Middle frontal gyrus (tissue), 1 donor: ENCODE measurements around the gene MYO1B.

Experiments
- DNase-seq: peaks from one replicate; pipeline ENCODE4 v3.0.0-alpha.2; 2015; ENCODE audit warnings: low spot score; ENCODE audit errors: extremely low spot score

Gene MYO1B

GRCh38 chr2:191245046-191245868 lies at the start of gene MYO1B:
MYO1B (plus strand) TSS chr2:191245404; CDS start chr2:191276896, 31,492 bp downstream.
- no peak for DNase-seq

GRCh38 chr2:191197096-191197495 lies 48.1 kb upstream of the MYO1B start:
- DNase-seq: no peak

GRCh38 chr2:191198271-191198670 lies 46.9 kb upstream of the MYO1B start:
- DNase-seq: no peak

- no peak for DNase-seq
These were observed 45.2 kb upstream of the MYO1B start for GRCh38 chr2:191199929-191200512.

- no peak for DNase-seq
These were observed 44.3 kb upstream of the MYO1B start for GRCh38 chr2:191200910-191201309.

GRCh38 chr2:191202209-191202721 lies 42.9 kb upstream of the MYO1B start:
- DNase-seq: no peak

GRCh38 chr2:191202881-191203397 lies 42.3 kb upstream of the MYO1B start:
- no peak for DNase-seq

- no peak for DNase-seq
These were observed 40.8 kb upstream of the MYO1B start for GRCh38 chr2:191204433-191204832.

GRCh38 chr2:191206613-191207471 lies 38.4 kb upstream of the MYO1B start:
- DNase-seq: no peak

GRCh38 chr2:191209340-191209739 lies 35.9 kb upstream of the MYO1B start:
- no peak for DNase-seq

- DNase-seq: no peak
These were observed 33.1 kb upstream of the MYO1B start for GRCh38 chr2:191212119-191212518.

GRCh38 chr2:191213333-191213732 lies 31.9 kb upstream of the MYO1B start:
- no peak for DNase-seq

GRCh38 chr2:191215230-191215629 lies 30.0 kb upstream of the MYO1B start:
- DNase-seq: no peak

GRCh38 chr2:191215666-191216065 lies 29.5 kb upstream of the MYO1B start:
- DNase-seq: no peak

GRCh38 chr2:191217580-191217979 lies 27.6 kb upstream of the MYO1B start:
- DNase-seq: no peak

- DNase-seq: no peak
These were observed 26.8 kb upstream of the MYO1B start for GRCh38 chr2:191218292-191218898.

- DNase-seq: no peak
These were observed 24.5 kb upstream of the MYO1B start for GRCh38 chr2:191220671-191221070.

GRCh38 chr2:191221666-191222065 lies 23.5 kb upstream of the MYO1B start:
- no peak for DNase-seq

GRCh38 chr2:191222507-191222906 lies 22.7 kb upstream of the MYO1B start:
- DNase-seq: no peak

GRCh38 chr2:191222952-191223351 lies 22.3 kb upstream of the MYO1B start:
- DNase-seq: no peak

GRCh38 chr2:191225126-191225525 lies 20.1 kb upstream of the MYO1B start:
- DNase-seq: no peak
